Gastrocnemius medialis (tissue), 4 donors: Measurements from ENCODE around the gene CIPC.

Experiments
- POLR2A ChIP-seq, 2 donors: fragments of 450-650 bp; IDR thresholded peaks; one replicate each; pipeline ENCODE4 v1.6.1; 2017; ENCODE audit warnings: antibody characterized with exemption in 2 of 2, mild to moderate bottlenecking in 2 of 2, moderate library complexity in 2 of 2
- TF ChIP-seq, protein P1 (sequence below), 5 experiments: fragments of 450-650 bp in 3 of 5; fragments of 200-600 bp in 2 of 5; sonication (generic) in 2 of 5; IDR thresholded peaks in 4 of 5; conservative IDR thresholded peaks in 1 of 5; 1 replicate in 4 of 5; 2 replicates in 1 of 5; pipeline ENCODE4 v1.5.1; 2016 to 2019; ENCODE audit warnings: antibody characterized with exemption in 5 of 5, mild to moderate bottlenecking in 3 of 5, moderate library complexity in 3 of 5

DNA sequence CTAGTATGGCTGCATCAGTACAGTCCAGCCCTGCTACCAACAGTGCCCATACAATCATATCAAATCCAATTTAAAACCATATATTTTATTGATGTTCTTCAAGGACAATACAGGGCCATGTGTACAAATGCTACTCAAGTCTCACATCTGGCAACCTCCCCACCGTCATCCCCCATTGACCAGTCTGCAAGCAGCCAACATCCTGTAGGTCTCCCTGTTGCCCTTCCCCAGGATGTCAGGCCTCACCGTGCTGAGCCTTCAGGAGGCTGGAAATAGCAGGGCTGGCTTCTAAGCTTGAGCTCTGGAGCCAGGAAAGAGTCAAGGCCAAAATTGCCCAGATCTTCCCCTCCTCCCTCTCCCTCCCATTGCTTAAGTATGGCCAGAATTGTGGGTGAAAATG is 33.1 kb downstream of the CIPC start:
- TF ChIP-seq, protein P1, sequence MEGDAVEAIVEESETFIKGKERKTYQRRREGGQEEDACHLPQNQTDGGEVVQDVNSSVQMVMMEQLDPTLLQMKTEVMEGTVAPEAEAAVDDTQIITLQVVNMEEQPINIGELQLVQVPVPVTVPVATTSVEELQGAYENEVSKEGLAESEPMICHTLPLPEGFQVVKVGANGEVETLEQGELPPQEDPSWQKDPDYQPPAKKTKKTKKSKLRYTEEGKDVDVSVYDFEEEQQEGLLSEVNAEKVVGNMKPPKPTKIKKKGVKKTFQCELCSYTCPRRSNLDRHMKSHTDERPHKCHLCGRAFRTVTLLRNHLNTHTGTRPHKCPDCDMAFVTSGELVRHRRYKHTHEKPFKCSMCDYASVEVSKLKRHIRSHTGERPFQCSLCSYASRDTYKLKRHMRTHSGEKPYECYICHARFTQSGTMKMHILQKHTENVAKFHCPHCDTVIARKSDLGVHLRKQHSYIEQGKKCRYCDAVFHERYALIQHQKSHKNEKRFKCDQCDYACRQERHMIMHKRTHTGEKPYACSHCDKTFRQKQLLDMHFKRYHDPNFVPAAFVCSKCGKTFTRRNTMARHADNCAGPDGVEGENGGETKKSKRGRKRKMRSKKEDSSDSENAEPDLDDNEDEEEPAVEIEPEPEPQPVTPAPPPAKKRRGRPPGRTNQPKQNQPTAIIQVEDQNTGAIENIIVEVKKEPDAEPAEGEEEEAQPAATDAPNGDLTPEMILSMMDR (IDR thresholded peaks at IDR 0.05 in 4 of 5, conservative IDR thresholded peaks at IDR 0.05 in 1 of 5): no peak
- no peak for TF ChIP-seq POLR2A (IDR thresholded peaks at IDR 0.05)
